HG02840 (cell line): ENCODE measurements around the gene PDIA6.
"Not testable (repeated sequence)": the region's sequence is repeated elsewhere in the genome, so short reads cannot be mapped to it uniquely, and the experiment has no call there.

ENCODE experiments used
- ATAC-seq: cut with Tn5 transposase; IDR thresholded peaks from one replicate; pipeline ENCODE4 v1.9.1; 2021; ENCODE audit warnings: mild to moderate bottlenecking, moderate library complexity, moderate number of reproducible peaks; ENCODE audit not compliant: unreplicated experiment, low FRiP score

PDIA6 gene

DNA sequence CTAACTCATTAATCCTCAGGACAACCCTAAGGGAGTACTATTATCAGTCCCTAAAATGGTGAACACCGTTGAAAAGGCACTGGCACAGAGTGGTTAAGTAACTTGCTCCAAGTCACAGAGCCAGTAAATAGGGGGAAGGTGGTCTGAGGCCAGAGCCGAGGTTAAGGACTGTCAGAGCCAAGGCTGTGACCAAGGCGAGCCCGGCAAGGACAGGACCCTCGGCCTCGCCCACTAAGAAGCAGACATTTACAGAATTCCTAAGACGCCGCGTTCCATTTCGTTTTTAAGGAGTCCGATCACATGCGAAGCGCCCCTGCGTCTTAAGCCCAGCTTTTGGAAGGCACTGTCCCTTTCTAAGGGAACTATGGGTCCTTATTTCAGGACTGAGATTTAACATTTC is 1.1 kb downstream of the PDIA6 start:
- ATAC-seq: no peak

DNA sequence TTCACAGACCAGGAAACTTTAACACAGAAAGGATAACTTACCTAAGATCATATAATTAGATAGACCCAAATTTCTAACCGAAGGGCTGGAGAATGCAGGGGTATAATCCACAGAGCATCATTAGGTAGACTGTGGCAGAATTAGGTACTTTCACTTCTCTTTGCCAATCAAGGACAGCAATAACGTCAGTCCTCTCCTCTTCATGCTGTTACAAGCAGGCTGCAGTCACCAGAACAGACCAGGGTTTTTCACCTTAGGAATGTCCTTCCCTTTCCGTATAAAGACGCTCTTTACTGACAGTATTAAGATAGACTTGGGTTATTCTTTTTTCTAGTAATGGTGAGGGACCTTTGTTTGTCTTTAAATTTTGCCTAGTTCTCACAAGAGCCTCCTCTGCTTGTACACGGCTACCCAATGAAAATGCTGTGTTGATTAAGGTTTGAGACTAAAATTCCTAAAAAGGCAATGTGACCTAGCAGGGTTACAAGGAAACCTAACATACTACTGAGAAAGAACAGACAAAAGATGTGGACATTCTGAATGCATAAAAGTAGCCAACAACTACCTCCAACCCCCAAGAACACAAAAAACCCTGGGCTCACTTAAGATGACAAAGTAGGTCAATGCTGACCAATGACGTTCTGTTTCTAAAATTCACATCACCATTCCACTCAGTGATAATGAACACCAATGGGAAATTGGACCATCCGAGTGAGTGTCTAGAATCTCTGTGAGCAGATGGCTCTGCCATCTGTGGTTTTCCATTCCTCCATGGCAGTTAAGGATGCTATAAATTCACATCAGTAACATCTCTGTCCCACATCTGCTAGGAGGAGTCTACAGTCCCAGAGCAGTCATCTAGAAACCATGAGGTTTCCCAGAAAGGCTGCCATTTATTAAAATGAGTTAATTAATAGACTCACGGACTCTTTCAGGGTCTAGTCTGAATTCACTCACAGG is 2.1 kb downstream of the PDIA6 start:
- ATAC-seq: peak; percentile 37

GRCh38 chr2:10806543-10806942 is 6.0 kb downstream of the PDIA6 start:
- ATAC-seq: no peak

GRCh38 chr2:10805990-10806389 is 6.6 kb downstream of the PDIA6 start:
- not testable (repeated sequence) for ATAC-seq

DNA sequence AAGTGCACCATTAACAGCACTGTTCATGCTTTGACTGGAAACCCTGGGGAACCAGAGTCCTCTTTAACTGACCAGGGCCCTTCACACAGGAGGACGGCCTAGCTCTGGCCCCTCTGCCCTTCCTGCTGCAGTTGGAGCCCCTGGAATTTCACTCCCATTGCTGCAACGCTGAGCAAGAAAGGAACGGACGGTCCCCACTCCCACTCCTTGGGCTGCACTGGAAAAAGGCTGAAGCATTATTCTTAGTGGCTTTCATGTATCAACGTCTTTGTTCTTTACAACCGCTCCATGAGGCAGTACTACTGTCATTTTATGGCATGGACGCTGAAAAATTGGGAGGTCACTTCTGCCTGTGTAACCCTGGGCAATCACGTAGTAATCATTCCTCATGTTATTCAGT is 9.9 kb downstream of the PDIA6 start:
- ATAC-seq: no peak

GRCh38 chr2:10800163-10800562 is 12.4 kb downstream of the PDIA6 start:
- ATAC-seq: no peak

DNA sequence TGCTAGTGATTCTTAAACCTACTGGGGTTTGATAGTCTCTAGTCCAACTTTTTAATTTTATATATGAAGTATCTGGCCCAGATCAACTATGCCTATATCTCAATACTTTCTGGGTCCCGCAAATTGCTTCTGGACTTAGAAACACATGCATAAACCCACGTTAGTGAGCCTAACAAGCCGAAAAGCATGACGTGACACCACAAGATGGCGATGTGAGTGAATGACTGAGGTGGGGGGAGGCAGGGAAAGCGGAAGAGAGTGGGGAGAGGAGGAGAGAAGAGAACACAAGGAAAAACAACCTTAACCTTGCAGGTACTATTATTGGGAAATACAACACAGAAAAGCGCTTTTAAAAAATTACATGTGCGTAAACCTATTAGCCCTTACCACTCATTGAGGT is 13.8 kb downstream of the PDIA6 start:
- ATAC-seq: no peak

- ATAC-seq: no peak
These were observed 15.9 kb downstream of the PDIA6 start for GRCh38 chr2:10796703-10797102.

DNA sequence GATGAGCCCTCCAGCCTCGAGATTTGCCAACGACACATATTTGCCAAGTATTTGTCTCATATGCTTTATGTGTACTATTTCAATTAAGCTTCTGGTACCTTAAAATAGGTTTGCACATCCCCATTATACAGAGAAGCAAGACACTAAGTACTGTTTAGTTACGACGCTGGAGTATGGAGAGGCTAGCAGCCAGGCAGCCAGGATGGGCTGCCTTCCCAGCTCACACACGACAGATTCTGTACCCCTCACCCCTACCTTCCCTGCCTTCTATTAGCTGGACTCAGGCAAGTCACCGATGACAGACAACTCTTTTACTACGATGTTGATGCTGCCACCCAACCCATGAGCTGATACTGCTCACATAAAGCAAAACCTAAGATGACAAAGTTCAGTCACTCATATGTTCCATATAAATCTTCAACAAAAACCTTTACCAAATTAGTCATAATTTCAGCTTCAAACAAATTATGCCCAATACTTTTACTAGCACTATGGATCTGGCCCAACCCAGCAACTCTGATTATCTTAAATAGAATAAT is 17.0 kb downstream of the PDIA6 start:
- ATAC-seq: no peak

GRCh38 chr2:10794876-10795275 is 17.7 kb downstream of the PDIA6 start:
- ATAC-seq: no peak

DNA sequence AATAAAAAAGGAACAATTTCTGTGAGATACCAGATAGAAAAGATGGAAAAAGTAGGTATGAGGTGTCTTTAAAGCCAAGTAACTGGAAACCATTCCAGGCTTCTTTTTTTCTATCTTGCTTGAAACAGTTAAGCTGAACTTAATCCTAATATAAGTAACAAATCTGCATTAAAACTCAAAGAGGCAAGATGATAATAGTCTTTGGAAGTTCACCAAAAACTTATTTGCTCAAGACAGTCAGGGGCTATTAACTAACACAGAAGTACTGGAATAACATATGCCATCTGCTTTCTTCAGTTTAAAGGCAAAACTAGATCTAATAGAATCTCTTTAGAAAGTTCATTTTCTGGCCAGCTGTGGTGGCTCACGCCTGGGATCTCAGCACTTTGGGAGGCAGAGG is 18.8 kb downstream of the PDIA6 start:
- no peak for ATAC-seq

DNA sequence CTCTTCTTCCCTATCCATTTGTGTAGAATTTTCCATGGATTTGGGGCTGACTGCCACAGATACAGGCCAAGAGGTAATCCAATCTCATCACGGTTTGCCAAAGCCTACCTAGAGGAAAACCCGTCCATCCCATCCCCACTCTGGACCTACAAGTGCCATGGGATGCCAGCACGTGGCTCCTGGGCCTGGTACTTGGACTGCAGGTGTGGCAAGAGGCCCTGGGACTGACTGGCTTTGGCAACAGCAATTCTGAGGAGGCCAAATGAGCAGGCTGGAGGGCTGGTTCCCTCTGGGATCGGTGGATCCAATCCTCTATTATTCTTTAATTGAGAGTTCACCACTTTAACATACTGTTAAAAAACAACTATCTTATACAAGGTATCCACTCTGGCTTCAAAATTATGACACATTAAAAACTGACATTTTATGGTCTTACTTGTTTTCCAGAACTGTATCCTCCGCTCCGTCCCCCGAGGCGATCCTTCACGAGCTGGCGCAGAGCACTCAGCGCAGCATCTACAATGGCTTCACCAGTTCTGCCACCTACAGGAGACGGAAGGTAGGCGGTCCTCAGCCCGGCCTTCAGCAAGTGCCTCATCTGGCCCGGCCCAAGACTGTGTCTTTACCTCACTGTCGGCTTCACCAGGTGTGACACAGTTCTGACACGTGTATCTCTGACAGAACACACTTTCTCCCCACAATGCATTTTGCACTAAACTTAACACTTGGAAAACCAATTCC is 19.8 kb downstream of the PDIA6 start:
- no peak for ATAC-seq

GRCh38 chr2:10792001-10792634 is 20.5 kb downstream of the PDIA6 start:
- peak; percentile 59 for ATAC-seq

DNA sequence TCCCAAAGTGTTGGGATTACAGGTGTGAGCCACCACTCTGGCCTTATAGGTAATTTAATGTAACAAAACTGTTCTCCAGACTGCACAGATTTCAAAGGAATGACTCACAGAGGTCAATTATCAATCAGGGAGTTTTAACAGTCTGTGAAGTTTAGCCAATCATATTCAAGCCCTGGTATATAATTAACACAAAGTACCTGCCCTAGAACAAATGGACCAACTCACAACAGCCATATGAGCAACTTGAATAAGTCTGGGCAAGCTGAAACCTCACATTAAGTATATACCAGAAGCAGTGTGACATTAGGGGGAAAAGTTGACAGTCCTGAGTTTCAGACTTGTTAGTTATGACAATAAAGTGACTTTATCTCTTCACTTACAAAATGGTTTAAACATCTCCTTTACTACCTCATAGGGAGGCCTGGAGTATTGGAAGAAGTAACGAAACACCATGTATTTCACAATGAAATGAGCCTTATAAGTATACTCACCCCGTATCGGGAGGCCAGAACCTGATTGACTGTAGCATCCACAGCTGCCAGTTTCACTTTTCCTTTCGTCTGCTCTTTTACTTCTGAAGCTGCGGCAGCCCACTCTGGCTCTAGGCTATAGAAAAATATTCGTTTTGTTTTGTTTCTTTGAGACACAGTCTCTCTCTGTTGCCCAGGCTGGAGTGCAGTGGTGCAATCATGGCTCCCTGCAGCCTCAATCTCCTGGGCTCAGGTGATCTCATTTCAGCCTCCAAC is 22.2 kb downstream of the PDIA6 start:
- peak; percentile 78 for ATAC-seq

GRCh38 chr2:10788855-10789254 is 23.7 kb downstream of the PDIA6 start:
- no peak for ATAC-seq

DNA sequence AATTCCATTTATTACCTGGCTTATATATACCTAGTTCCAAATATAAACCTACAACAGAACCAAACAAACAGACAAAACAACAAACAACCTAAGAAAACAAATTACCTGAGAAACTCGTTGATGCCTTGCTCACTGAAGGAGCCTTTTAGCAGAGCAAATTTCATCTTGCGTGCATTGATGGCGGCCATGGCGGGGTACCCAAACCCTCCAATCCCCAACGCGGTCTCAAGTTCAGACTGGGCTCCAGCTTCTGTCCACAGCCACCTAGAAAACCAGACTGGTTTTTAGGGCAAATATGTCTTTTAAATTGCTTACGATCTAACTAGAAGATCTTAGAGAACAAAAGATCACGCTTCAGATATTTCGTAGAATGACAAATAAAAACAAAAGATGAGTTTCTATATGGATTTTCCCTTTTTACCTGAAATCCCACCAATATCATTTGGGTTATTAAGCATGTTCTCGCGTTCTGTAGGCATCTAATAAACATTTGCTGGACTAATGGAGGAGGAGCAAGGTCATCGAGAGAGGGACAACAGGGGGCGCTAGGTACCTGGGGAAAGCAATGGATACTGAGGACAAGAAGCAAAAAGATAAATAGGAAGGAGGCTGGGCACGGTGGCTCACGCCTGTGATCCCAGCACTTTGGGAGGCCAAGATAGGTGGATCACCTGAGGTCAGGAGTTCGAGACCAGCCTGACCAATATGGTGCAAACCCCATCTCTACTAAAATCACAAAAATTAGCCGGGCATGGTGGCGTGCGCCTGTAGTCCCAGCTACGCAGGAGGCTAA is 25.2 kb downstream of the PDIA6 start:
- ATAC-seq: no peak

GRCh38 chr2:10786240-10786982 is 26.2 kb downstream of the PDIA6 start:
- ATAC-seq: no peak

DNA sequence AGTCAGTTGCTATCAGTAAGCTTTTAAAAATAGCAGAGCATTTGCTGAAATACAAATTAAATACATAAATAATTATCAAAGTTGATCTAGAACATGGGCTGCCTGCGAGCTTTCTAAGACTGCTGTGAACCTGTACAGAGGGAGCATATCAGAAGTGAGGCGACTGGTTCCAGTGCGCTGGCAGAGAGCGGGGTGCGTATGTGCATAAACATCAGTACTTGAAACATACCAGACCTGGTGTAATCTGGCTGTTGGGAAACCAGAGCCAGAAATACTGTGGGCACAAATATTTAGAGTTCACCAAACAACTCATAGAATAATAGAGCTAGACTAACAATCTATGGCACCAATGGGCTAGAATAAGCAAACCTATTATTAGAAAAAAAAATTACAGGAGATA is 27.3 kb downstream of the PDIA6 start:
- ATAC-seq: no peak

DNA sequence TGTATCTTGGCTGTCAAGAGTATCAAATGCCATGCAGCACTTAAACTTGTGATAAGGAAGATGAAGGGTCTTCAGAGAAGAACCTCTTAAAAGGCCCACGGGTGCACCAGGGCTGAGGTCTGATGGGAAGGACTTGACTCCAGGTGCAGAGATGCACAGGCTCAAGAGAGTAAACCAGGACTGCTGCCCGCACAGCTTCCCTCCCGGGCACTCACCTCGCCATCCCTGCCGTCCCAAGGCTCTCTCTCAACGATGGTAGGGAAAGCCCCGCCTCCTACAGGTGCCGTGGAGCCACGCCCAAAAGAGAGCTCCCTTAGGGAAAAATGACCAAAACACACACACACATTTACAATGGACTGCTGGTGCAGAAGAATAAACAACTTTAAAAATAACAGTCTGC is 27.9 kb downstream of the PDIA6 start:
- no peak for ATAC-seq
